NB4 (cell line): ENCODE results near the gene OR1A1.

ENCODE experiments used
- CTCF ChIP-seq: IDR thresholded peaks from one replicate; pipeline ENCODE4 v1.5.1; 2012; ENCODE audit warnings: low read depth, low read length
- POLR2A ChIP-seq: IDR thresholded peaks from 2 replicates; pipeline ENCODE4 v1.6.1; 2011; ENCODE audit warnings: mild to moderate bottlenecking; ENCODE audit not compliant: insufficient read length; ENCODE audit errors: extremely low read depth

- TF ChIP-seq CTCF (no peak), POLR2A (no peak)
Observed at GRCh38 chr17:3260600-3260999, 53.1 kb downstream of the OR1A1 start.
